A549 (cell line): ENCODE data around the gene MGST2. TPM values are rescaled to one million over a fixed set of nuclear protein-coding genes. Genes with fewer than 3 reads are reported as not detected.

ENCODE experiments used
- polyA plus RNA-seq, 4 experiments: library from polyadenylated mRNA; depleted of rRNA in 3 of 4; stranded (reverse); fragments of >200 nt; fragmentation: RNase III in 1 of 4; extraction: RNeasy Plus Mini Kit Qiagen cat#74134 plus additional on column Dnase treatment in 1 of 4; gene quantifications; 2 replicates in 3 of 4; 3 replicates in 1 of 4; pipeline ENCODE4 v1.2.3, GENCODE V29; 2011 to 2017

The MGST2 gene
- polyA plus RNA-seq, 2 of the 4 experiments (the other 2 are of a cell fraction) = 44.0 to 62.1 TPM

Other genes starting within 250 kb of the MGST2 start
- gene RAB33B, start 211.7 kb upstream of the MGST2 start, polyA plus RNA-seq (2011; rRNA removed) = 5.4 and 5.9 TPM in 2 replicates
- gene RAB33B, start 211.7 kb upstream of the MGST2 start, polyA plus RNA-seq (2017; fragmentation: RNase III; extraction: RNeasy Plus Mini Kit Qiagen cat#74134 plus additional on column Dnase treatment) = 2.5 to 2.8 TPM (median 2.8 TPM) in 3 replicates
- gene SETD7, start 109.6 kb upstream of the MGST2 start, polyA plus RNA-seq (2011; rRNA removed) = 30.6 and 41.3 TPM in 2 replicates
- 39.1 to 43.4 TPM (median 39.3 TPM) in 3 replicates for gene SETD7, start 109.6 kb upstream of the MGST2 start, polyA plus RNA-seq (2017; fragmentation: RNase III; extraction: RNeasy Plus Mini Kit Qiagen cat#74134 plus additional on column Dnase treatment)